Measurements from ENCODE around the gene IGF1R.
A peak's percentile ranks its signal among the peaks of the same experiment; 100 is the strongest.

Gene IGF1R

GRCh38 chr15:98803228-98804056 is 155.1 kb downstream of the IGF1R start:
- DNase-seq: peak; percentile 48

DNA sequence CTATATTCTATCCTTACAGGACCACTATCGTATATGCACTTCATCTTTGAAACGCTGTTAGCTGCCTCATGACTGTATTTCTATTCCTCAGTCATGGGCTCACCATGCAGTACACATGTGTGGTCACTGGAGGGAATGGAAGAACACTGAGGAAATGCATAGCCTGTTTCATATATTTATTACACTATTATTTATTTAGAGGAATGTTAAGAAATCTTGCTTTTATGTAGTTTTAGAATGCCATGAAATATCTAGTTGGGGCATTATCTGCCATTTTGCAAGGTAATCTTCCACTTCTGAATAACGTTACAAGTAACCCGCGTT is 155.7 kb downstream of the IGF1R start:
- no peak for DNase-seq

- DNase-seq: no peak
Measured at GRCh38 chr15:98805434-98806274, 157.3 kb downstream of the IGF1R start.

GRCh38 chr15:98806275-98806895 is 158.0 kb downstream of the IGF1R start:
- no peak for DNase-seq

- DNase-seq: peak; percentile 93
Measured at GRCh38 chr15:98807262-98807661, 158.9 kb downstream of the IGF1R start.

DNA sequence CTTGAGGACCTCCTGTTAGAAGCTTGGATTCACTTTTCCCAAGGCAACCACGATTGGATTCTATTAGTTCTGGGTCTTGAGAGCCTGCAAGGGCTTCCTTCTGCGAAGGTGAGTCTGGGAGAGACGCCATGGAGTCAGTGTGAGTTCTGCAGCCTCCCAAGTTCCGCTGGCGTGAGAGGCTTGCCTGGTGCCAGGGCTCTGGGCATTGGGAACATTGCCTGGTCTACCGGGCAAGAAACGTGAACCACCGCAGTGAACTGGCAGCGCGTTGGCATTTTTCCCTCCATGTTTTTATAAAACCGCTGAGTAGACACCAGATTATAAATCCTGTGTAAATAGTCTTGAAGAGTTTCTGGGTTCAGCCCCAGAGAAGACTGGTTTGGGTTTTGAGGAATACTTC is 160.9 kb downstream of the IGF1R start:
- no peak for DNase-seq

DNA sequence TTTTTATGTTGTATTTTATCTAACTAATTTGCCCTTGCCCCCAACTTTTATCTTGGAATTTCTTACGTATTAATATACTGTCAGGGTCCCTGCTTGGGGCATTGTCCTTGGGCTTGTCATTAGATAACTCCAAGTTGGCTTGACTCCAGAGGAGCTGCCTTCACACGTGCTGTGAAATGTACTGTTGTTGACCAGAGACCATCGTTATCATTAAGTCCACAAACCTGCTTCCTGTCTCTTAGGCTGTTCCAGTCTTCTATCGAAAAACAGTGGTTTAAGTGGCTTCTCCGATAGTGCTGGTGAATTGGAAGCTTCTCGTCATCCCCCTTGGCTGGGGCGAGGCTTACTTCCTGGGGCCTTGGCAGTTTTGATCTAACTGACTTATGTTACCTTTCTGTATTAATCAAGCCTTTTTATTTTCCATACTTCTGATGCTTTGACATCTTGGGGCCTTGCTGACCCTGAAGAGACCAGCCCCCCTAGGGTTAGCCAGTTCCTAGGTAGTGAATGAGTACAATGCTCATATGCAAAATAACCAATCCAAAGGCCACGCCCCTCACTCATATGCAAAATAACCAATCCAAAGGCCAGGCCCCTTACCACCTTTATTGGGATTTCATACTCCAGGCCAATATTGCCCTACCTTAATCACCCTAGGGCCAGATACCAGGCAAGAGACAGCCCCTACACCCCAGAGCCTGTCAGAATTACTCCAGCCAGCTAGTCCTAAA is 164.5 kb downstream of the IGF1R start:
- DNase-seq: no peak

DNA sequence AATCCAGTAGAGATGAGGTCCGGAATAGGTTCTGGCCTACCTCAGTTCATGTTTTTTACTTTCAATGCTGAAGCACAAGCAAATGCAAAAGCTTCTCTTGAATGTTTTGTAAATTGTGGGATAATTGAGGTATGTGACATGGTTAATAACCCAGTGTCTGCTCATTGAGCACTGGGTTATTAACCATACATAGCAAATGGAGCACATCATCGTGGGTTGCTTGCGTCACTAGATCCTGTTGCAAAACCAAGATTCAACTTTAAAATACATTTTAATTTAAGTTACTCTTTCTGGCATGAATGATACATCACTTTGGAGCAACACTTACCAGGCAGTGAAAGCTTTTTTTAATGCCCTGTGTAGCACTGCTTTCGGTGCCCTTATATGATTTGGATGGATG is 165.6 kb downstream of the IGF1R start:
- DNase-seq: peak; percentile 54

DNA sequence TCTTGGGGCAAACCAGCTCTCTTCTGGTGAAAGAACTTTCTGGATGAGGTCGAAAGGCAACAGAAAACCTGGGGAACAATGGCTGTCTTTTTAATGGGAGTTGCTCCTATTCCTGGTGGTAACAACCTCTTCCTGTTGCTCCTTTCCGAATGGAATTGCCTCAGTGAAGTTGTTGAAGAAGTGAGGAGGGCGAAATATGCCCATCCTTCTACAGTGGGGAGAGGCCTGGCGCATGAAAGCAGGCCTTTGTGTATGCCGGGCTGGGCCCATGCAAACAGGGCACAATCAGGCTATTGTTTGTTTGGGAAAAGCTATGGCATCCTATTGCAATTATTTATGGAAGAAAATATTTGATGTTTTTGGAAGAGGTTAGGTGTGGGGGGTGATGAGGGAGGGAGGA is 166.9 kb downstream of the IGF1R start:
- no peak for DNase-seq

GRCh38 chr15:98817745-98818144 is 169.4 kb downstream of the IGF1R start:
- DNase-seq: no peak

DNA sequence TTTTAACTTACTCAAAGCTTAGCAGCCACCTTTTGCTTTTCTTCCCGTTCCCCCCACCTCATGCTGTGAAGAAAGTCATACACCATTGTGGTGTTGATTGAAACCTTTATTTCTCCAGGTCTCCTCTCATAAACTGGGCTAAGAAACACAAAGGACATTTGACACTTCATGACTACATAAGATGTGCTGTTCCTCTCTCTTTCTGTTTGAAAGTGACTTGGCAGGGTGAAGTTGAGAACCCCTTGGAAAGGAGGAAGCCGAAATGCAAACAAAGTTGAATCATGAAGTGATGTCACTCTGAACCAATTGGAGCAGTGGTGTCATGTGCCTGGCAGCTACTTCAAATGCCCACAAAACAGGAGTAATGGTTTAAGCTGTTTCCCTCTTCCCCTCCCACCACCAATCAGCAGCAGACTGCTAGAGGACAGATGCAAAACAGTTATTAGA is 174.7 kb downstream of the IGF1R start:
- DNase-seq: peak; percentile 86

GRCh38 chr15:98823616-98824015 is 175.3 kb downstream of the IGF1R start:
- no peak for DNase-seq

GRCh38 chr15:98824595-98824994 is 176.3 kb downstream of the IGF1R start:
- DNase-seq: no peak

DNA sequence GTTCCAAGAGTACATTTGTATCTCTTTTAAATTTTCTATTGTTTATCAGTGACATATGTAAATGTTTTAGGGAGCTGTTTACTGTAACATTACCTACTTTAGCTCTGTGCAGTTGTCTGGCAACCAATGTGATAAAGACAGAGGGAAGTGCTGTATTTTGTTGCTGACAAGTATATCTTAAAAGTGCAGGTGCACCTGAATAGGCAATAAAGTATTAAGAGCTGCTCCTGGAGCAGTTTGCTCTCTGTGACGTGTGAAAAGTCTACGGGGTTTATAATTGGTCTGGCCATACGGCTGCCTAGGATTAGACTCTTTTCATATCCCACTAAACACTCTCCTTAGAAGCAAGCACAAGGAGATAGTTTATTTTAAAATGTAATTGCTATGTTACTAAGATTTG is 178.3 kb downstream of the IGF1R start:
- no peak for DNase-seq

DNA sequence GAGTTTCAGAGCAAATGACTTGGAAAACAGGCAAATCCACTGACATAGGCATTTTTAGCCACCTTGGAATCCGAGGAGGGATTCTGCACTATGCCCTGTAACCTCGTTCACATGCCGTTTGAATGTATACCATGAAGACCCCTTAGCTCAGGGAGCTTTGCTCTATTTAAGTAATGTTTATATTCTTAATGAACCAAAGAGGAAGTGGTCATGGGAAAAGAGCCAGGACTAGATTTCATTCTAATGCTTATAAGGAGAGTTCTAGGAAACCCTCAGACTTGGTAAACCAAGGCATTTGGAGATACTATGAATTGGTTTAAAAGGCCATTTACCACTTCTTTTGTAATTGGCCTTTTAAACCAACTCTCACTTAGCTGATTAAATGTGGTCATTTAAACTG is 178.9 kb downstream of the IGF1R start:
- DNase-seq: no peak

DNA sequence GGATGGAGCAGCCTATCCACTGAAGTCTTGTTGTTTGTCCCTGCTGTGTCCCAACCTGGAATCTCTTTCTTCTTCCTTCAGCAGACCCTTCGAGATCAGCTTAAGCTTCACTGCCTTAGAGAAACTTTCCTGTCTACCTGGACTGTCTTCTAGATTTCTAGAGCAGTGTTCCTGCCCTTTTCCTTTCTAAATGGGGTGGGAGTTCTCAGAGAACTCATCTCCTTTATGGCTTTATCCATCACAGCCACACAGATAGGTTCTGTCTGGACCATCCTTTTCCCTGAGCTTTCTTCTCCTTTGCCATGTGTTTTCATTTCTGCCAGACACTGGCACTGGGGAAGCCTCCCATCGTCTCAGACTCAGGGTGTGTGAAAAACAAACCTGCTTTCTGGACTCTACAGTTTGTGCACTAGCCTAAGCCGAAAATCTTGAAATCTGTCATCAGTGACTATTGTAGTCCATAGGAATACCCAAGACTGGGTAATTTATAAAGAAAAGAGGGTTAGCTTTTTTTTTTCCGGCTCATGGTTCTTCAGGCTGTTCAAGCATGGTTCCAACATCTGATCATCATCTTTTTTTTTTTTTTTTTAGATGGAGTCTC is 181.8 kb downstream of the IGF1R start:
- DNase-seq: no peak

DNA sequence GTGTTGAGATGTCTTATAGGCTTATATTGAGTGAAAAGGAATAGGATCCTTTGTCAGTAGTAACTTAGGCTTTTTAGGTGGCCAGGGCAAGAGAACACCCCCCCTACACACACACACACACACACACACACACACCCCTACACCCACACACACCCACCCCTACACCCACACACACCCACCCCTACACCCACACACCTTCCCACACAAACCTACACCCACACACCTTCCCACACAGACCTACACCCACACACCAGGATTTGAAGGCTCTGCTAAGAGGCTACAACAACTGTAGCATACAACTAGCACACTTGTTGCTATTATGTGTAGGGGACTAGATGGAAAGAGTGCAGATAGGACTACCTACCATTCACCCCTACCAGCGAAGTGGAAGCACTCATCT is 186.6 kb downstream of the IGF1R start:
- DNase-seq: no peak

DNA sequence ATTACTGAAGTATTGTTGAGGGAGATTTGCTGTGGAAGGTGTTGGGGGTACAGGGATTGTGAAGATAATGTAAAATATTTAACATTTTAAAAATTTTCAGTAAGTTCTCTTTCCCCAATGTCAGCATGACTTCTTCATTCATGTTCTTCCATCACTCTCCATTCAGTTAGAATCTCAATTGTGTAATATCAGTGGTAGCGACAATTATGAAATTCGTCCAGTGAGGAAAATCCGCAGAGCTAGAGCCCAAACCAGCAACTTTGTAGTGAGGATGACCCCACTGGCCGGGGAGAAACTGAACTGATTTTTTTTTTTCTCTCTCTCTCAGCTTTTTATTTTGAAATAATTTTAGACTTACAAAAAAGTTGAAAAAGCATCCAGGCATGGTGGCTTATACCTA is 187.5 kb downstream of the IGF1R start:
- no peak for DNase-seq

GRCh38 chr15:98838387-98839259 is 190.3 kb downstream of the IGF1R start:
- no peak for DNase-seq

GRCh38 chr15:98840053-98840452 is 191.7 kb downstream of the IGF1R start:
- no peak for DNase-seq

DNA sequence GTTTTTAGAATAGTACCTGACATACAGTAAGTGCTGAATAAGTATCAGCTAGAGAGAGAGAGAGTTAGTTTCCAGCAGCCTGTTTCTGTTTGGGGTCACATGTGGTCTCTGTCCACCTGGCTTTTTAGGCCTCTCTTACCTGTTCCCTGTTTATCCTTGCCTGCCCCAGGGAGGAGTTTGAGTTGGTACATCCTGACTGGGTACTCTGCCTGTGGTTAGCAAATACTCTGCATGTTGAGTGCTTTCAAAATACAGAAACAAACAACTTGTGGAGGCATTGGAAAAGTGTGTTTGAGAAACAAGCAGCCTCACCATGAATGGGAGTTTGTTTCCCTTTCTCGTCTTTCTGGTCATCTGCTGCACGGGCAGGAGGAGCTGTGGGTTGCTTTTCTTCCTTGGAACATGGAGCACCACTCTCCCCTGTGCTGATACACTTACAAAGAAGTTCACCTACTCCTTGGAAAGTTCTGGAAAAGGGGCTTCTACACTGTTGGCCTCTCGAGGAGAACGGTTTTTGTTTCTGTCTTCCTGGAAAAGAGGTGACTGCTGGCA is 193.2 kb downstream of the IGF1R start:
- no peak for DNase-seq

Data from fibroblast of skin of right quadriceps (primary cell).